Stimulated activated CD8-positive, alpha-beta memory T cell treated with anti-CD3 and anti-CD28 coated beads, Interleukin-2, amount 100 ng/mL, for 1 hour (primary cell): Measurements from ENCODE around the gene SF1.

ENCODE experiments used
- DNase-seq, 2 donors: peaks; one replicate each; pipeline ENCODE4 v3.0.0-alpha.2; 2020; ENCODE audit warnings: low read depth in 2 of 2

The SF1 gene

DNA sequence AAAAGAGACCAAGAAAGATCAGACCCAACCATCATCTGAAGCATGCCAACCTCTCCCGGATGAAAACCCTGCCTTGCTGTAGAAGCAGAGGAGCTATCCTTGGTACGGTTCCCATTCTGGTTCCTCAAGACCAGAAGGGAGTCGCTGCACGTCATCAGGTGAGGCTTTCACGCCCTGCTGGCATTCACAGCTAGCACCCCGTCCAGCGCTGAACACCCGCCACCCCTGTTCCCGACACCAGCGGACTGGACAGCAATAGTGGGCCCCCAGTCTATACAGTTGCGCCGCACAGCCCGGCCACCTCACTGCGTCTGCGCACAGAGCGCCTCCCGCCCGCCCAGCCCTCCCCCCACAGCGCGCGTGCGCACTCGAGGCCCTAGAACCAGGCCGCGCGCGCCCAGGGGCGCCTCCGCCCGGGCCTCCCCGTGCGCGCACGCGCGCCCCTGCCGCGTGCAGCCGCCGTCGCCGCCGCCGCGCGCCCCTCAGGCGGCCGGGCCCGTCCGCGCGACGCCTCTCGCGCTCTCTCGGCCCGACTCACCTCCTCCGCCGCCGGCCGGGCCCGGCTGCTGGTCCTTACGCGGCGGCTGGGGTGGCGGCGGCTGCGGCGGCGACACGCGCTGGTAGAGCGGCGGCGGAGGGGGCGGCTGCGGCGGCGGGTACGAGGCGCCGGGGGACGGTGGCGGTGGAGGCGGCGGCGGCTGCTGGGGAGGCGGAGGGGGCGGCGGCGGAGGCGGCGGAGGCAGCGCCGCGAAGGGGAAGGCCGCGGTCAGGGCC is 706 bp downstream of the SF1 start:
- DNase-seq, result peak; percentile 64 to 74

GRCh38 chr11:64776875-64777274 is 1.5 kb downstream of the SF1 start:
- DNase-seq, result no peak

DNA sequence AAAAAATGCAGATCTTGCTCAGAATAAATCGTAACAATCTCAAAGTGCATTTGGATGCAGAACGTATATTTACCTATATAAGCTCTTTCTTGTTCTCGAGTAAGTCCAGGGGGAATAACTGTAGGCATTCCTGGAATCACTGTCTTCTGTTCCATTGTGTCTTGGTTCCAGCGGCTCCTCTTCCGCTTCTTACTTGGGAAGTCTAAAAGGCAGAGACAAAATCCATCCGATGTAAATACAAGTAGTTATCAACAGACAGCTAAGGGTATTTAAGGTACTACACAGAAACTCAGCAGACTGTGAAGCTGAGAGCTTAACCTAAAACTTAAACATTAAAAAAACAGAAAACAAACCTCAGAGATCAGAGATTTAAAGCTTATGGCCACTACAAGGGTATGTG is 1.9 kb downstream of the SF1 start:
- no peak for DNase-seq

DNA sequence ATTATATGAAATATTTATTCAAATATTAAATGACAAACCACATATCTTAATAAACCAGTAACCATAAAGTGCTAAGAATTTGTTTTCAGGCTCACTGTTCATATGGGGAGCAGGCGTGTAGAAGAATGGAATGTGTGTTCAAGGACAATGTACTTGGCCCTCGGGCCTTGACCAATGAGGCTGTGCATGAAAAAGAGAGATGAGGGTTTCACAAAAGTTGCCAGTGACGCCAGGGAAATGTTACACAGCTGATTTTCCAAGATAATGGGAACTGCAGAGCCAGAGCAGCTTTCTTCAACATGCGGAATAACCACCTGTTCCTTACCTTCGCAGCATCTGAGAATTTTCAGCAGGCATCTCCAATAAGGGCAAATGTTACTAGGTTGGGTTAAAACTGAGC is 4.2 kb downstream of the SF1 start:
- DNase-seq, result no peak

DNA sequence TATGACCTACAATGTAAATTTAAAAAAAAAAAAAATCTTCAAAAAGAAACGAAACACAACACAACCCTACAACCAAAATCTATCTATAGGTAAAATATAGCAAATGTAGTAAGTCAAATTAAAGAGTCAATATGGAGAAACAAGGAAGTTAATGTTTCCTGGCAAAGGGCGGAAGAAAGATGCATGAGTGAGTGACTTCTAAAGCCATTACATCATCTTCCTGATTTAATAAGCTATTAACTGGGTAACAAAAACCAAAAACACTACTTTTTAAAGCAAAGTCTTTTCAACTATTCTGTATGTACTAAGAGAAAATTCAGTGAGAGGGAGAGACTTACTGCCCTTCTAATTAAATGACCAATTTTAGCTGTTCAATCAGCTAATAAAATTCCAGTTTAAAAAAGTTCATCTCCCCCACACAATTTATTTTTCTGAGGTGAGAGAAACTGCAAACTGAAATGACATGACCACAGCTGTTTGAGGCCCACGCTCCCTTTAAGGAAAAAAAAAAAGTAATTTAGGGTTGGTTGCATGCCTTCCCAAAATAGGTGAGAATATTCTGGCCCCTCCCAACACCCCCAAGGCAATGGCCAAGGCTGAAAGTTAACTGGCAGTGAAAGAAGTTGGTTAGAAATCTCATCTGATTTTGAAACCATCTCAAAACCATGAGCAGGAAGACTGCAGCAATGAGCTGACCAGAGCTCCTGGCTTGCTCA is 5.9 kb downstream of the SF1 start:
- DNase-seq, result no peak

DNA sequence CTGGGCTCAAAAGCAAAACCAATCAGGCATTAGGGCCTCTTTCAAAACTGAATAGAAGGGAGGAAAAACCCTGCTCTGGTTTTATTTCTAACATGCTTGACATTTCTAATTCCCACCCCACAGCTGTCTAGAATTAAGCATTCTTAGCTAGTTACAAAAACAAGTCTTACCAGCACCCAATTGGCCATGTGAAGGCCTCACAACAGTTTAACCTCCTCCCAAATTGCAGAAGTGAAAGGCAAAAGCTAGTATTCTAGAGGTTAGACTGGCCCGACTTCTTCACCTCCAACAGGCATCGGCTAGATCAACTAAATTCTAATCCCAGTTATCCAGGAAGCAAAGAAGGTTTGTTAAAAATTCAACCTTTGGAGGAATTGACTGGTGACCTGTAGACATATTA is 6.5 kb downstream of the SF1 start:
- DNase-seq, result no peak

DNA sequence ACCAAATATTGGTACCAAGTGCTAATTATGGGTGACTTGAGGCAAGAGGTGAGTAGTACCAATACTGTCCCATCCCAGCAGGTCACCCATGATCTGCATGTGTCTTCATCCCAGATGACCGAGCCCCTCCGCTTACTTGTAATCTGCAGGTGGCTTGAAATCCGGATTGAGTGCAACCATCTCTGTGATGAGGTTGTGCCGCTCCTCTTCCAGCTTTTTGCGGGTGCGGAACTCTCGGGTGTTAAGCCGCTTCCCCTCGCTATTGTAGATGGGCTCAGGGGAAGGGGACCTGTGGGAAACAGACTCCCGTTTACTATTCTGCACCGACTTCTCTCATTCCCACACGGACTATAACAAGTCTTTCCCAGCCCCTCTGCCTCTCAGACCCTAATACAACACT is 8.2 kb downstream of the SF1 start:
- DNase-seq, result no peak

- DNase-seq, result no peak
These were observed 9.1 kb downstream of the SF1 start for GRCh38 chr11:64769283-64769682.

DNA sequence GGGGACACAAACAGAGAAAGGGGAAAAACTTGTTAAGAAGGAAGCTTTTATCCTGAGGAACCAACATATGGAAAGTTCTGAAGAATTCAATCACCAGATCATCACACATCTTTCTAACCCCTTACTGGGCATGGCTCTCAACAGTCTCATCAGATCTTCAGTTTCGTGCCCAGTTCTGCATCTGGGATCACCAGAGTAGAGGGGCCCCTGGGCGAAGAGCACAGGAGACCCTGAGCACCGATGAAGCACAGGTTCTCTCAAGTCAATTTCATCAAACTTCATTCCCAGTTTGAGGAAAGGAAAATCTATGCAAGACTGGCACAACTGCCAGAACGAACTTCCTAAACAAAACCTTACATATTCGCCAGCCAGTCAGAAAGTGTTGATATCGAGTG is 10.0 kb downstream of the SF1 start:
- DNase-seq, result no peak

DNA sequence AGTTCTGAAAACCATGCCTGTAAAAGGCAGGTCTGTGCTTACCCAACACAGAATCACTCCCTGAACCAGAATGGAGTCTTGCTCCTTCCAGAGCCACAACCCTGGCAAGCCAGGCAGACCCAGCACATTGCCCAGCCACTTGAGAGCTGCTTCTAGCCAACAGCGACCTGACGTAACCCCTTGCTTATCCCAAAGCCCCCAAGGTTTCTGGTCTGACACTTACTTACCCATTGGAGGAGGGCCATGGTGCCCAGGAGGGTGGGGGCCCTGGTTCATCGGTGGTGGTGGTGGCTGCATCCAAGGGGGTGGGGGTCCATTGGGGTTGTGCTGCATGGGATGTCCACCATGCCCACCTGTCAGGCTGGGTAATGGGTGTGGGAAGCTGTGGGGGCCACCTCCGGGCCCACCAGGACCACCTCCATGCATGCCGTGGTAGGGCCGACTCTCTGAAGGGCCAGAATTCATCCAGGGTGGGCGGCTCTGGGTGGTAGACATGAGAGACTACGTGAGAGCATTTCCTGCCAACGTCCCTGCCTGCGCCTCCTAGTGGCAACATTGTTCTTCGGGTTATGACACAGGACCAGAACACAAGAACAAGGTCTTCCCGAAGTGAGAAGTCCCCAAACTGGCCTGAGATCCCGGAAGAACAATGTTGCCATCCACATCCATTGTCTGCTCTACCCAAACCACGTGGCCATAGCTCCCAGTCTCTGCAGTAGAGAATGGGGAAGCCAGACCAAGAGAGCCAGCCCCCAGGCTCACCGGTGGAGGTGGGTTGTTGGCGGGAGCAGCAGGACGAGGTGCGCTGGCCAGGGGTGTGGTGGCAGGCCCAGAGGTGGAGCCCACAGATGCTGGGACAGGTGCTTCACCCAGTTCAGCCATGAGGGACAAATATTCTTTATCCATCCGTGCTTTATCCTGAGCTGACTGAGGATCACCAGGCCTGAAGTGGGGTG is 10.7 kb downstream of the SF1 start:
- peak; percentile 62 to 70 for DNase-seq

DNA sequence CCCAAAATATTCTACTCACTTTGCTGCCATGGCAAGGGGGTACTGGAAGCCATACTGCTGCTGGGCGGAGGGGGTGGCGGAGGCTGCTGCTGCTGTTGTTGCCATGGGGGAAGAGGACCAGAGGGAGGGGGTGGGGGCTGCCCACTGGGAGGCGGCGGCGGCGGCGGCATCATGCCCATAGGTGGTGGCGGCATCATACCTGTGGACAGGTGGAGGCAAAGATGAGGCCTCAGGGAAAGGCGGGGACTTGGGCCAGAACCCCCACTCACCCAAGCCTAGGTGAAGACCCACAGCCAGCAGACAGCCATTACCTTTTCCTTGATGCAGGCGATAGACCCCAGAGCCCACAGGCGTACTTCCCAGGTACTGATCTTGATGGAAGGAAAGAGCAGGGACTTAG is 11.5 kb downstream of the SF1 start:
- no peak for DNase-seq

DNA sequence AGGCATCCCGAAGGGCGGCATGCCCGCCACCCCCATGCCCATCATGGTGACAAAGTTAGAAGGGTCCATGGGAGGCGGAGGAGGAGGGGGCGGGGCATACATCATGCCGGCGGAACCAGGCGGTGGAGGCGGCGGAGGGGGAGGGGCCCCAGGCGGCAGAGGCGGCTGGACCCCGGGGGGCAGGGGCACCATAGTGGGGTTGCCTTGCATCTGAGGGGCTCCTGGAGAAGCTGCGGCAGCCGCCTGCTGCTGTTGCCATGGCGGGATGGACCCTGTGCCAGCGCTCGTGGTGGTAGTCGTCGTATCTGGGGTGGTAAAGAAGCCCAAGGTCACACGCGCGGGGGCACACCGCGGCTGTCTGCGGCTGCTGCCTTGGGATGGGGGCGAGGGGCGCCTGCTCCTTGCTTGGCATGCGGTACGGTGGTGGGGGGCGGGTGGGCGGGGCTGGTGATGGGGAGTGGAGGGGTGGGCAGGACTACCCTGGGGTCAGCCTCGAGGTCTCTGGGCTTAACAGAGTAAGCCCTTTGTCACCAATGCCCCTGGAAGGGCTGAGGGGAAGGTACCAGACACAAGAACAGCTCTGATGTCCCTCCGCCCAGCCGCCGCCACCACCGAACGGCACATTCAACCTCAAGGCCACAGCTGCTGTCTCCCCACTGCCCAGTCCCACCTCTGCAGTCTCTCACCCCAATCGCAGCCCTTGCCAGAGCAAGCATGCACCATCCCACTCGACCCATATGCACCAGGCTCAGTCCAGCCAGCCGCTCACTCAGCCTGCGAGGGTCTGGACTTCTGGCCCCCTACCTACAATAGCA is 12.3 kb downstream of the SF1 start:
- DNase-seq, result no peak

GRCh38 chr11:64765291-64765850 is 13.0 kb downstream of the SF1 start:
- no peak for DNase-seq

GRCh38 chr11:64764753-64765152 is 13.6 kb downstream of the SF1 start:
- DNase-seq, result no peak

DNA sequence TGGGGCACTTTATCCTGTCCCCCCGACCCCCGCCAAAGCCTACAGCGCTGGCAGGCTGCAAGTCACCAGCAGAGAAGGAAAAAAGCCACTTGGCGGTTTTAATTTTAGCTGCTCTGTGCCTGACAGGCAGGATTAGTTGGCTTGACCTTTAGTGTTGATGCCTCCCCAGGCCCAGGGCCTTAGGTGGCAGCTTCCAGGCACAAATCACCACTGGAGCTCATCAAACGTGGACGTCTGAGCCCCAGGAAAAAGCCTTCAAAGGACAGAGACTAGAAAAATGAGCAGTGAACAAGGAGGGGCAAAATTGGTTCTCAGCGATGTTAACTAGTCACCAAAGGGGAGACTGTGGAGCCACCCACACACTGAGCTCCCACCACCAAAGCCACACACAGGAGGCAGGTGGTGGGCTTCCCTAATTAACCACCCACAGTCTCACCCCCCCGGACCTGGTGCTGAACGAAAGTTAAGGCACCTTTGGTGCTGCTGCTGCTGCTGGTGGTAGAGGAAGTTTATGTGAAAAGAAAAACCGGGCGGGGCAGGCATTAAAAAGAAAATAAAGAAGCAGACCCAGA is 14.2 kb downstream of the SF1 start:
- peak in 1 of 2 donors; percentile 40 for DNase-seq

- DNase-seq, result no peak
These were observed 14.8 kb downstream of the SF1 start for GRCh38 chr11:64763526-64764039.

DNA sequence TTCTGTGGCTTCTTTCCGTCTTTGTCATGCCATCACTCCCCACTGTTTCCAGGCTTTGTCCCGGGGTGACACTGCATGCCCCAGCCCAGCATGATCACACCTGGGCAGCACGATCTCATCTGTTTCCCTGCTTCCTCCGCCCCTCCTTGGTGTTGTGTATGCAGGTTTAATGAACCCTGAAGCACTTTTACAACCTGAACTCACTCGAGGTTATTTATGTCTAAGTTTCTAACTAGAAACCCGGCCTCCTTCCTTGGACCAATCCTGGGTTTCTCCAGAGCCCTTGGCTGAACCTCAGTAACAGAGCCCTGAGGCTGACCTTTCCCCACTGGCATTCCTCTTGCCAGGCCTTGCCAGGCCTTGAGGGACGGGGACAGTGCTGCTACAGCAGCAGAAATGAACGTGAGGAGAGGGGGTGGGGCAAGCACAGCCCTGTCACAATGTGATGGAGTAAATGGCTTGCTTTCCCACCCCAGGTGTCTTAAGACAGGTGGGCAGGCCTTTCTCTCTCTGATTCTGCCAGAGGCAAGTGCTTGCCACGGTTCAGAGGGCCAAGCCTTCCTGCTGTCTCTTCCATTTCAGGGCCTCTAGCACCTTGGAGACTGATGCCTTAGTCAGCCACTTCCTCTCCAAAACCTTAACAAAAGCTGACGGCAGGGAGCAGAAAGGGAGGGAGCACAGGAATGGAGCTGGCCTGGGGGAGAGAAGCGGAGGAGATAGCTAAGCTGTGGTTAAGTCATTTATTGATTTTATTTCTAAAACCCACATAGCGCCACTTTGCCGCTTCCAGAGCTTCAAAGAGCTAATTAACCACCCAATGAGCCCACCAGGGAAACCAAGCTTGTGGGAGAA is 15.4 kb downstream of the SF1 start:
- DNase-seq, result no peak

DNA sequence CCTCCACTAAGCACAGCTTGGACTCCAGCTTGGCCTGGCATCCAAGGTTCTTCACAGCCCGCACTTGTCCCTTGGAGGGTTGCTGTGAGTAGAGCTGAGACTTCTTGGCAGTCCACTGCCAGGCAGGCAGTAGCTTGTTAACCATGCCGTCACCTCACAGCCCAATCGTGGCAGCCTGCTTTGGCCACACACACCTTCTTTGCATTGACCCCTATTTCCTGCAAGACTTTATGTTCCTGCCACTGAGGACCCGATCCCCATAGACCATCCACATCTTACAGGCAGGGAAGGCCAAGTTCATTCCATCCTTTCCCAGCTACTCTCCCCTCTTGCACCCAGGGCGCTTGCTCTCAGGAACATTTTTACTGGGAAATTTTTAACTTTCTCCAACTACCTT is 16.1 kb downstream of the SF1 start:
- no peak for DNase-seq

- DNase-seq, result no peak
These were observed 17.5 kb downstream of the SF1 start for GRCh38 chr11:64760759-64761420.
